ENCODE results near the gene COA6. TPM values are rescaled to one million over a fixed set of nuclear protein-coding genes. Genes with fewer than 3 reads are reported as not detected.
"Not testable (repeated sequence)": the region's sequence is repeated elsewhere in the genome, so short reads cannot be mapped to it uniquely, and the experiment has no call there.

The COA6 gene
- polyA plus RNA-seq, 1 donor, result 26.2 TPM

DNA sequence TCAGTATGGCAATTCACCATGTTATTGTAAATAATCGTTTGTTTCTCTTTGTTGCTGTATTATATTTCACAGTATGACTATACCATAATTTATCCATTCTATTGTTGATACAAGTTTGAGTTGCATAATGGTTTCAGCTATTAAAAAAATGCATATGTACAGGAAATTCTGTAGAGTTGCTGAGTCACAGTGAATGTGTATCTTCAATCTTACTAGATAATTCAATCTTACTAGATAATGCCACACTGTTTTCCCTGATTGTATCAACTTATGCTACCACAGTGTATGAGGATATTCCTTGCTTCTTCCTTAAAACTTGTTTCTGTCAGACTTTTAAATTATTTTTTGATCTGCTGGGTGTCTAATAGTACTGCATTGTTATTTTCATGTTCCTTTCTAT, 3.5 kb upstream of the COA6 start:
- DNase-seq (ENCODE audit: low read depth), result no peak

DNA sequence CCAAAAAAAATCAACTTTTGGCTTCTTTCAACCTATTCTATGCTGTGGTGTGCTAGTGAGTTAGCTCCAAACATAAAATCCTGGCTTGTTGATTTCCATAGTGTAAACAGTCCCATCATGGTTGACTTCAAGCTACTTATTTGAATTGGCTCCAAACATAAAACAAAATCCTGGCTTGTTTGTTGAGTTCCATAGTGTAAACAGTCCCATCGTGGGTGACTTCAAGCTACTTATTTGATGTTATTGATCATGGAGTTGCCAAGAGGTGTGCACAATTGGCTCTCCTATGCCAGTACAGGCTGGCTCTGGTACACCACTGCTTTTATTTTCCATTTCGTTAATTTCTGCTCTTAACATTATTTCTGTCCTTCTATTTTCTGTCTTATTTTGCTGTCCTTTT, 1.8 kb upstream of the COA6 start:
- DNase-seq (ENCODE audit: low read depth), result no peak

DNA sequence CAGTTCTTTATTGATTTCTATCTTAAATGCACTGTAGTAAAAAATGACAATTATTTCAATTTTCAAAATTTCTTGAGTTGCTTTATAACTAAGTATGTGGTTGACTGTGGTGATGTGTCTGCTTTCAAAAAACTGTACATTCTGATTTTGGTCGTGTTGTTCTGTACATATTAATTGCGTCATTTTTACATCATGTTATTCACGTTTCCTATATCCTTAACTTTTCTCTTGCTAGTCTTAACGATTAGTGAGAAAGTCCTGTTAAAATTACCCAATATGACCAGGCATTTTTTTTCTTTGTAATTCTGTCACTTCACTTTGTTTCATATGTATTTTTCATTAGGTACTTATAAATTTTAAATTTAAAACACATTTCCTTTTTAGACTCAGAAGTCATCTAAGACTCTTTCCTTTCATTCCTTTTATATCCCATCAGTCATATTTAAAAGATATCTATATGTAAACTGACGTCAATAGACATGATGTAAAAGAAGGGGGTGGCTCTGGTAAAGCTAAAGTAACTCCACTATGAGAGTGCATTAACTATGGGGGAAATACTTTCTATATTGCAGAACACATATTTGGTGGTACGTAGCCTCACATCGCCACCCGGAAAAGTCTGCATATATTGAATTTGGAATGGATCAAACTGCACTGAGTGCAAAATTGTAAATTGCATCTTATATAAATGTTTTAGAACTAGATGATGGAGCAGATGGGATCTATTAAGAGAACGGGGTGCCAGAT, 1.1 kb upstream of the COA6 start:
- DNase-seq (ENCODE audit: low read depth), result no peak

DNA sequence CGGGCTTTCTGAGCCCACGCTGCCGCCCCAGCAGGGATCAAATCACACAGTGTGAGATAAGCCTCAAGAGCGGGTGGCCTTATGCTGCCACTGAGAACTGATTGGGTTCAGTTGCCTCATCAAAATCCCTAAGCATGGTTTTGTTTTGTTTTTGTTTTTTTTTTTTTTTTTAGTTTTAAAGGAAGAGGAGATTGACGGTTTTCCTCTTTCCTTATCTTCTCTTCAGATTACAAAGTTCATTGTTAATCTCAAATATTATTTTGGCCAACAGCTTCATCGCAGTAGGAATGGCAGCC, 651 bp downstream of the COA6 start:
- no peak for DNase-seq (ENCODE audit: low read depth)

DNA sequence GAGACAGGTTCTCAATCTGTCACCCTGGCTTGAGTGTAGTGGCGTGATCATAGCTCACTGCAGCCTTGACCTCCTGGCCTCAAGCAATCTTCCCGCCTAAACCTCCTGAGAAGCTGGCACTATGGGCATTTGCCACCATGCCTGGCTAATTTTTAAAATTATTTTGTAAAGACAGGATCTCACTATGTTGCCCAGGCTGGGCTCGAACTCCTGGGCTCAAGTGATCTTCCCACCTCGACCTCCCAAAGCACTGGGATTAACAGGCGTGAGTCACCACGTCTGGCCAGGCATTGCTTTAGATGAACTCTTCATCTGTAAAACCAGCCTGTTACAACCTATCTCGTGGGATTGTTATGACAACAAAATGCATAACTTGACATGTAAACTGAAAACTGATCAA, 2.4 kb downstream of the COA6 start:
- no peak for DNase-seq (ENCODE audit: low read depth)

DNA sequence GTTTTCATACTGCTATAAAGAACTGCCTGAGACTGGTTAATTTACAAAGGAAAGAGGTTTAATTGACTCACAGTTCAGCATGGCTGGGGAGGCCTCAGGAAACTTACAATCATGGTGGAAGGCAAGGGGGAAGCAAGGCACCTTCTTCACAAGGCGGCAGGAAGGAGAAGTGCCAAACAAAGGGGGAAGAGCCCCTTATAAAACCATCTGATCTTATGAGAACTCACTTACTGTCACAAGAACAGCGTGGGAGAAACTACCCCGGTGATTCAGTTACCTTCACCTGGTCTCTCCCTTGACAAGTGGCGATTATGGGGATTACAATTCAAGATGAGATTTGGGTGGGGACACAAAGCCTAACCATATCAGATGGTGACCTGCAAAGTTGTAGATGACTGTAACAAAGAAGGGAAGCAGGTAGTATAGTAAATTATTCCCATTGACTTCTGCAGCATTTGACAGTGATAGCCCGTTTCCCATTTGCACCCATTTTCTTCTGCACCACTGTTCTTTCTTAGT, 6.4 kb downstream of the COA6 start:
- DNase-seq (ENCODE audit: low read depth), result not testable (repeated sequence)

DNA sequence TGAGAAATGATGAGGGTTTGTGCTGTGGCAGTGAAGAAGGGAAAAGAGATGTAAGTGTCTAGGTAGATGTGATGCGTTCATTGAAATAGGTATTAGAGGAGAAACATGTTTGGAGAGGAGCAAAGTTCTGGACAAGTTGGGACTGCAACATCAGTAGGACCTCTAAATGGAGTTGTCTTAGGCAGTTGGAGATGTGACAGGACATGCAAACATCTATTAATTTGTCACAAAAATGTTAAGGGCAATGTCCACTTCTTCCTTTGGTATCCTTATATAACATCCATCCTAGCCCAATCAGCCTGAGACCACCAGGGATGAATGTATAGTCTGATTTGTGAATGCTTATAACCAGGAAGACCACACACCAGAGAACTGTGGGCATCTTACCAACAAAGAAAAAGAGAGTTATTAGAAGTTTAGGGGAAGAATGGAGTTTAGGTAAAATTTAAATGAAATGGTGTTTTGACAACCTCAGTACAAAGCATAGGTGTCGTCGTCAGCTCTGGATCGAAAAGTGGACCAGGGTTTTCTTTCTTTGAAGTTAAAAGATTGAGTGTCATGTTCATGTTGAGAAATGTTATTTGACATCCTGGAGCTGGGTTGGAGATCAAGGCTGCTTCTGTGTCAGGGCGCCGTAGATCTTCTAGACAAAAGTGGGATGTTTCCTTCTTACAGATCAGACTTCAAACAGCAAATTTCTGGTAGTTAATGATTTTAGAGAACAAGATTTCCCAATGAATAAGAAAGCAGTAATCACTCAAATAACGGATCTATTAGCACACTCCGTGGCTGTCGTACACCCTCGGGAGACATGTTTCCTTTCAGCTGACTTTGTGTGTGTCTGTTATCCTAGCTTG, 8.7 kb downstream of the COA6 start:
- no peak for DNase-seq (ENCODE audit: low read depth)

DNA sequence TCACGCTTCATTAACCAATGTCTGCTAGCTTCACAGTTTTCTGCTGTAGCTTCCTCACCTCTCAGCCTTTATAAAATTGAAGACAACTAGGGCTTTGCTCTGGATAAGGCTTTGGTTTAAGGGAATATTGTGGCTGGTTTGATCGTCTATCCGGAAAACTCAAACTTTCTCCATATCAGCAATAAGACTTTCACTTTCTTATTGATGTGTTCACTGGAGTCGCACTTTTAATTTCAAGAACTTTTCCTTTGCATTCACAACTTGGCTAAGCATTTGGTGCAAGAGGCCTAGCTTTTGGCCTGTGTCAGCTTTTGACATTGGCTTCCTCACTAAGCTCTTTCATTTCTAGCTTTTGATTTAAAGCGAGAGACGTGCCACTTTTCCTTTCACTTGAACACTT, 12.9 kb downstream of the COA6 start:
- DNase-seq (ENCODE audit: low read depth), result no peak

DNA sequence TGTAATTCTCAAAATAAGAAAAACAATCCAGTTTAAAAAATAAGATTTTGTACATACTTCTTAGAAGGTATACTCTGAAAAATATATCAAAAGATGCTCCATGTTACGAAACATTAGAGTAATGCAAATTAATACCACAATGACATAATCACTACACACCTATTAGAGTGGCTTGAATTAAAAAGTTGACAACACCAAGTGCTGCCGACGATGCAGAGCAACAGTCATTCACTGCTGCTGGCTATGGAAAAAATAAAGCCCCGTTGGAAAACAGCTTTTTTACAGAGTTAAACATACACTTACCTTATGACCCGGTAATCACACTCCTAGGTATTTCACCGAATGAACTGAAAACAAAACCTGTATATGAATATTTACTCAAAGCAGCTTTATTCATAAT, 14.8 kb downstream of the COA6 start:
- DNase-seq (ENCODE audit: low read depth), result no peak

DNA sequence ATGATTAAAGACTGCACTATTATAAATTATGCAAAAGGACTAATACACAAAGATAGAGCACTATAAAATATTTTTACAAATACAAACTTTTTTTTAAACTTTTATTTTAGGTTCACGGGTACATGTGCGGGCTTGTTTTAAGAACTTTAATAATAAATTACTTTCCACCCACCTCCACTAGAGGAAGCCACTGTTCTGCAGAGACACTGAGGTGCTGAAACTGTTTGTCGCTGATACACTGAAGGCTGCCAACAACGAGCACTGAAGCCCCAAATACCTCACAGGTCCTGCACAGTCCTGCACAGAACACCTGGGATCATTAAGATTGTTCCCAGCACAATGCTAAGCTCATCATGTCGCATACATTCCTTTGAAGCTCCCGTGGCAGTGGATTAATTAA, 19.9 kb downstream of the COA6 start:
- no peak for DNase-seq (ENCODE audit: low read depth)

DNA sequence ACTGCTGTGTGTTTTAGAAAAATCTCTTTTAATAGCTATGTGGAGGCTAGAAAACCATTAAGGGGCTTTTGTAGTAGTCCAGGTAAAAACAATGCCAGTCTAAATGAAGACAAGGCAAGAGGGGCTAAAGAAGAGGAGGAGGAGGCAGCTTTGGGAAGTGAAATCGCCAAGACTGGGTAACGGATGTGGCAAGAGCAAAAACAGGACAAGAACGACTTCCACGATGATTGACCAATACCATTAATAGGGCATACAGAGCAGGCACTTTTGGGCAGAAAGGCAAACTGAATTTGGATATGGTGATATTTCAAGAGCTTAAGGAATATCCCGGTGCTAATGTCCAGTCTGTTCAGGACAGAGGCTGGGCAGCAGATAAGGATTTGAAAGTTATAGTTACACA, 22.0 kb downstream of the COA6 start:
- DNase-seq (ENCODE audit: low read depth), result no peak

DNA sequence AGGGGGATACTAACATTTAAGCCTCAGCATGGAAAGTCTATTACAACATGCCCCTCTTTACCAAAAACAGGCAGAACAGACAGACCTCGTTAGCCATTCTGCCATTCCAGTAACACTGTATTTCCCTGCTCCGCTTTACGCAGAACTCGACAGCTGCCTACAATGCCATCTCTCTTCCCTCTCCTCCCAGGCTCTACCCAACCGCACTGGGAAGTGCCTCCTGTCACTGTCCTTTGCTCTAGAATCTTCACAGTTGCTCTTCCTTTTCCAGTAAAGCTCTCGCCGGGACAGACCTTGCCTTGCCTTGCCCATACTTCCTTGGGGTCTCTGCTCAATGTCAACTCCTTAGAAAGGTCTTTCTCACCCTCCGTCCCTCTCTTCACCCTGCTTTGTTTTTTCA, 22.8 kb downstream of the COA6 start:
- no peak for DNase-seq (ENCODE audit: low read depth)

DNA sequence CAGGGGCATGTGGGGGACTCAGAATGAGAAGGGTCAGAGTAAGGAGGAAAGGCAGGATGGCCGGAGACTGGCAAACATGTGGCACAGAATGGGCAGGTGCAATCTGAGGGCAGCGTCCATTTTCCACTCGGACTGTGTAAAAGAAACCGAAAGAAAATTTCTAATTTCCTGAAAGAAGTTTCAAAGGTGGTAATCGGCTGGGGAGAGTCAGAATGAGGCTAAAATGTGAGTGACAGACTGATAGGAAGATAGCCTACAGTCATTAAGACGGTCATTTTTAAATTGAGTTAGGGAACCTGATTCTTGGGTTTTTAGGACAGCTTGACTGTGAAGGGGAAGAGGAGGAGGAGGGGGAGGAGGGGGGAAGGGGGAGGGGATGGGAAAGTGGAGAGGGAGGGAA, 23.6 kb downstream of the COA6 start:
- no peak for DNase-seq (ENCODE audit: low read depth)

DNA sequence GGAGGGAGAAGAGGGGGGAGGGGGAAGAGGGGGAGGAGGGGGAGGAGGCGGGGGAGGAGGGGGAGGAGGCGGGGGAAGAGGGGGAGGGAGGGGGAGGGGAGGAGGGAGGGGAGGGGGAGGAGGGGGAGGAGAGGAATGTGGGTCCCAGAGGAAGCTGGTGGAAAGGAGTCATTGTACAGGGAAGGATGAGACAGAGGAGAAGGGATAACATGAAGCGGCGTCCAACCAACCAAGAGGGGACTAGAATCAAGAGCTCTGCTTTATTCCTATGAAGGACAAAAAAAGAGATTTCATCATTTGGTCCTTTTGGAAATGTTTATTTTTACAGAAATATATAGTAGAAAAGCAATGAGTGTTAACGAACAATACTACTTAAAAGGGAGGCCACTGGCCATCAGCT, 24.5 kb downstream of the COA6 start:
- no peak for DNase-seq (ENCODE audit: low read depth)

DNA sequence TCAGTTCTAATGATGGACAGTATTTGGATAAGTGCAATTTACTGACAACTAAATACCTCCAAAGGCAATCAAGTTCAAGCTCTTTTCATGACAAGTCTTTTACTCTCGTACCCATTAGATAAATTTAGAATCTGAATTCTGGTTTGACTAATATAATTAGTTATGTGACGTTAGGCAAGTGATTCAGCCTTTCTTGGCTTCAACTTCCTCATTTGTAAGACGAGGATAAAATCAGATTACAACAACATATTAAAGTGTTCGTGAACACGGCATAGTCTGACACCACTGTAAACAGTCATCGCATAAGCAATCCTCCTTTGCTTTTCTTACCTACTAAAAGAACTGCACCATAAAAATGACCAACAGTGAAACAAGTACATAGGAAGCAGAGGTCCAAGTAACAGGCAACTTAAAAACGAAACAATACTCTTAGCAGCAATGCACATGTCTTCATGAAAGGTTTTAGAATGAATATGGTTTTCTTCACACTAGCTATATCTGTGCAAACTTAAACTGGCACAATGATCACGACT, 25.7 kb downstream of the COA6 start:
- no peak for DNase-seq (ENCODE audit: low read depth)

DNA sequence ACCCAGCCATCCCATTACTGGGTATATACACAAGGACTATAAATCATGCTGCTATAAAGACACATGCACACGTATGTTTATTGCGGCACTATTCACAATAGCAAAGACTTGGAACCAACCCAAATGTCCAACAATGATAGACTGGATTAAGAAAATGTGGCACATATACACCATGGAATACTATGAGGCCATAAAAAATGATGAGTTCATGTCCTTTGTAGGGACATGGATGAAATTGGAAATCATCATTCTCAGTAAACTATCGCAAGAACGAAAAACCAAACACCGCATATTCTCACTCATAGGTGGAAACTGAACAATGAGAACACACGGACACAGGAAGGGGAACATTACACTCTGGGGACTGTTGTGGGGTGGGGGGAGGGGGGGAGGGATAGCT, 26.3 kb downstream of the COA6 start:
- not testable (repeated sequence) for DNase-seq (ENCODE audit: low read depth)

DNA sequence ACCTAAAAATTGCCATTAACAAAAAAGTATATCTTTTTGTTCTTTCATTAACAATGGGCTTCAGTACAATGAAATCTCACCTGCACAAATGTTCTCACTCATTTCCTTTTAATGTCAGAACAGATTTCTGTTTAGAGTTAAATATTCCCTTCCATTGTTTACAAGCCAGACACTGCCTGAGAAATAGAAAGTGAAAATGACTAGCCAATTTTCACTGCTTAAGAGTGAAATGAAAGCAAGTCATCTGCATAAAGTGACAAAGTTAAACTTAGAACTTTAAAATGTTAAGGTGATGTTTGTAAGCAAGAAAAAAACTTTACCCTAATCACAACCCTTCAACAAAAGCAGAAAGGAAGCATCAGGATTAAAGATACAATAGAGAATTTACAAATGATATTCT, 27.5 kb downstream of the COA6 start:
- no peak for DNase-seq (ENCODE audit: low read depth)

DNA sequence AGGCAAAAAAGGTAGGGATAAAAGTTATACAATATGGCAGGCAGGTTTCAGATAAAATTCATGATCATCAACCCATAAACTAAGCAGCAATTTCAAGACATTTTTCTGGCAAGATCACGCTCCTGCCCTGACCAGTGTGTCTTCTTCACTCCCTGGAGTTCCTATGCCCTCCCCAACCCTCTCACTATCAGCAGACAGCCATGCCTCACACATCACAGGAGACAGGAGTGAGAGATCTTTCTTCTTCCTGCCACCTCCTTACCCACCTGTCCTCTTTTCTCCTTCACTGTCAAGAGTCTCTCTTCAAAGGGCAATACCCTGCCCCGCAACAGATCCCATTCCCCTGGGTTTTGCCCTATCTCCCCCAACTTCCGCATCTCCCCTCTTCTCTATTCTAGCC, 28.4 kb downstream of the COA6 start:
- DNase-seq (ENCODE audit: low read depth), result no peak

DNA sequence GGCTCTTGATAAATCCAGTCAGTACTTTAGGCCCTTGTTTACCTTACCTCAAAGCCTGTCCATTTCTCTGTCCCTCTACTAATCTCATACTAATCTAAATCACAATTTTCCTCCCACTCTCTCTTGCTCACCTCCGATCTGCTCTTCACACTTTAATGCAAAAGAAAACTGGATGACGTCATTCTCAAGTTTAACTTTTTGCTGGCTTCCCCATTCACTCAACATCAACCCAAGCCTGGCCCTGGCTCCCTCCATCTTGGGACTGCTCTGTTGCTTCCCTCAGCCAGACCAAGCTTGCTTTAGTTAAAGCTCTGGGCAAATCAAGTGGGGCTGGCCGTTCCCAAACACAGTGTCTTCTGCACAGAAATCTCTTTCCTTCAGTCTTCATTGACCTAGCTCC, 29.7 kb downstream of the COA6 start:
- no peak for DNase-seq (ENCODE audit: low read depth)

DNA sequence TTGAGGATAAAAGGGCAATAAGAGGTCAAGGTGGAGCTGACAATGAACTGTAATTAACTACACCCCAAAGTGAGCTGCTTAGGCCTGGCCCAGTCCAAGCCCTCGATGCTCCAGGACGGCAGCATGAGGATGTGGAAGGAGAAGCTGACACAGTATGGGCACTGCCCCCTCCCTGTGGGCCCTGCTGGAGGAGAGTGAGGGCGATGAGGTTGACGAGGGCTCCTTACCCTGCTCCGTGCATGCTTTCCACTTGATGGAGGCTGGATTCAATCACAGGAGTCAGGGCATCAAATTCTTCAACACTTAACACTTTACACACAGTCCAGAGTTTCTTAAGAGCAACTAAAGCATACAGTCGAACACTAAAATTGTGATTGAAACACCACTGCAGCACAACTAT, 32.4 kb downstream of the COA6 start:
- no peak for DNase-seq (ENCODE audit: low read depth)

DNA sequence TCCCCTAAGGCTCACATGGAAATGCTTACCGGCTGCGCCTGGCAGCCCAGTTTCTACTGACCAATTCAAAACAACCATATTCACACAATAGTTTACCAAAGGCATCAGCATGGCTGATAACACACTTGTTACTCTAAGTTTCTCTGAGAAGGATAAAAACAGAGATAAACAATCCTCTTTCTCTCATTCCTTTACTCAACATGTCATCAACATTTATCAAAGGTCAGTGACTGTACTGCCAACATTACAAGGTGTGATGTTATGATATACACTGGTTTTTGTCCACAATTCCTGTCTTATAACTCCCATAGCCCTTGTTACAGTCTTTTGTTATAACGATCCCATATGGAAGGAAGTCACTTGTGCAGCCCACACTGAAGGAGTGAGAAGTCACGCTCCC, 33.6 kb downstream of the COA6 start:
- no peak for DNase-seq (ENCODE audit: low read depth)

DNA sequence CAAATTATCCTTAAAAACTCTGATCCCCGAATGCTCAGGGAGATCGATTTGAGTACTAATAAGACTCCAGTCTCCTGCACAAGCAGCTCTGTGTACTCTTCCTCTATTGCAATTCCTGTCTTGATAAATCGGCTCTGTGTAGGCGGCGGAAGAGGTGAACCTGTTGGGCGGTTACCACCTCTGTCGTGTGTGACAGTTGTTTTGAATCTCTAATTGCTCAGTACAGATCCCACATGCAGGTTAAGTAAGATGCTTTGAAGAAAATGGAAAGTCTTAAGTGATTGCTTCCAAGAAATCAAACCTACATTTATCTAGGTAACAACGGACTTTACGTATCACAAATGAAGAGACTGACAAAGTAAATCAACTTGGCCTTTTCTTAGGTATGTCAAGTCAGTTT, 35.5 kb downstream of the COA6 start:
- DNase-seq (ENCODE audit: low read depth), result no peak

DNA sequence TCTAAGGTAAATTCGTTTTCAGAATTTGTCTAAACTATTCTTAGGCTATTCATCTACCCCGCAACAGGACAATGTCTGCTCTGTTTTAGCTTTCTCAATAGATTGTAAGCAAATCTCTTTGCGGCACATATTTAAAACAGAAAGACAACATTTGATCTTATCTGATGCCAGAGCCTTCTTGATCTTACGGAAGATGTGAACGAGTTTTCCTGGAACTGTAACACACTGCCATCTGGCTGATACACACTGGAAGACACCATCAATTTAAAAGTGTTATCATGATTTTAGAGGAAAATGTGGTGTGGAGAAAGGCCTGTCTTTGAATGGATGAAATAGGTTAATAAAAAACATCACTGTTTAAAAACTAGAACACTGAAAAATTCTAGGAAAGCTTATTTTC, 36.1 kb downstream of the COA6 start:
- DNase-seq (ENCODE audit: low read depth), result no peak

Measured in forelimb muscle (tissue), 1 donor.